Thymus (tissue), 11 donors: ENCODE measurements around the gene MFN2. TPM values are rescaled to one million over a fixed set of nuclear protein-coding genes. Genes with fewer than 3 reads are reported as not detected.
"Not testable (repeated sequence)": the region's sequence is repeated elsewhere in the genome, so short reads cannot be mapped to it uniquely, and the experiment has no call there.

ENCODE experiments used
- DNase-seq, 9 donors: peaks; one replicate each; pipeline ENCODE4 v3.0.0-alpha.2; 2013; ENCODE audit warnings: low spot score in 9 of 9, low read depth in 6 of 9, missing footprints in 1 of 9
- H3K27ac ChIP-seq, 2 donors: one replicate each; pipeline ENCODE4 v1.5.1; 2013; ENCODE audit warnings: control low read depth in 1 of 2, low read depth in 1 of 2, low read length in 1 of 2, mild to moderate bottlenecking in 1 of 2, moderate library complexity in 1 of 2
- H3K27me3 ChIP-seq, 2 donors: one replicate each; pipeline ENCODE4 v1.5.1; 2013; ENCODE audit warnings: low read length in 1 of 2; ENCODE audit not compliant: control insufficient read depth in 2 of 2, insufficient read depth in 1 of 2
- H3K36me3 ChIP-seq, 2 donors: one replicate each; pipeline ENCODE4 v1.5.1; 2013; ENCODE audit warnings: low read length in 1 of 2, mild to moderate bottlenecking in 1 of 2, moderate library complexity in 1 of 2; ENCODE audit not compliant: control insufficient read depth in 2 of 2, insufficient read depth in 2 of 2
- H3K4me1 ChIP-seq, 2 donors: one replicate each; pipeline ENCODE4 v1.5.1; 2013; ENCODE audit warnings: low read length in 2 of 2; ENCODE audit not compliant: control insufficient read depth in 2 of 2, insufficient read depth in 2 of 2
- H3K4me3 ChIP-seq, 2 donors: one replicate each; pipeline ENCODE4 v1.5.1; 2013; ENCODE audit warnings: low read length in 2 of 2, control low read depth in 1 of 2, mild to moderate bottlenecking in 1 of 2
- H3K9me3 ChIP-seq, 2 donors: one replicate each; pipeline ENCODE4 v1.5.1; 2013; ENCODE audit warnings: low read length in 1 of 2, mild to moderate bottlenecking in 1 of 2; ENCODE audit not compliant: control insufficient read depth in 2 of 2, insufficient read depth in 1 of 2
- WGBS: extraction: QIAGEN DNeasy Blood & Tissue Kit; methylation state at CpG from one replicate; pipeline ENCODE4 v1.1.7; 2013; 5-methylcytosine and 5-hydroxymethylcytosine counted together
- polyA plus RNA-seq: library from polyadenylated mRNA; stranded (reverse); fragments of 200-250 nt; gene quantifications from one replicate; pipeline ENCODE4 v1.2.3, GENCODE V29; 2013
- total RNA-seq: library from RNA; stranded (reverse); fragments of 120-200 nt; gene quantifications from one replicate; pipeline ENCODE4 v1.2.4, GENCODE V29; 2013
- donor health status: healthy.

MFN2 gene
- total and polyA plus RNA-seq, 2 donors: 25.9 to 27.8 TPM

DNA sequence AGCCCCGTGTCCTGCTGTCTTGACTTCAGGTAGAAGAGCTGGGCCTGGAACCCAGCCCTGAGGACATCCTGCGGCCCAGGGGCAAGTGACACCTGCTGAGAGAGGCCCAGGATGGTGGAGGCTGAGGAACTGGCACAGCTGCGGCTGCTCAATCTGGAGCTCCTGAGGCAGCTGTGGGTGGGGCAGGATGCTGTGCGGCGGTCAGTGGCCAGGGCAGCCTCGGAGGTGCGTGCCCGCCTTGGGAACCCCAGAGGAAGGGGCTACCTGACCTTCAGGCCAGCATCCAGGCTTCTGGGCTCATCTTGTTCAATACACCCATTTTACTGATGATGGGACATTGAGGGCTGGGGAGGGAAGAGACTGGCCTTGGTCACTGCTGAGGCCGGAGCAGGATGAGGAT lies 41.4 kb downstream of the MFN2 start:
- H3K36me3 ChIP-seq: peaks cover 14 to 15% of the 10 kb centered on the region in 2 donors
- no peak overlapping the region for H3K4me3 ChIP-seq
- no peak overlapping the region for H3K27ac ChIP-seq
- no peaks in the 10 kb centered on the region for H3K27me3 ChIP-seq
- no peaks in the 10 kb centered on the region for H3K9me3 ChIP-seq
- DNase-seq: no peak
- H3K4me1 ChIP-seq: peaks cover 2 to 6% of the 10 kb centered on the region in 2 donors
- WGBS: 98% methylated on average over 9 of the region's 9 CpGs

GRCh38 chr1:12022036-12022435 lies 41.8 kb downstream of the MFN2 start:
- Histone ChIP-seq H3K27me3 (no peaks in the 10 kb centered on the region), H3K4me3 (no peak overlapping the region), H3K4me1 (peaks cover 2 to 6% of the 10 kb centered on the region in 2 donors), H3K27ac (no peak overlapping the region), H3K36me3 (peaks cover 15% of the 10 kb centered on the region in 2 donors), H3K9me3 (no peaks in the 10 kb centered on the region)
- 97% methylated on average over 14 of the region's 14 CpGs for WGBS
- no peak for DNase-seq

DNA sequence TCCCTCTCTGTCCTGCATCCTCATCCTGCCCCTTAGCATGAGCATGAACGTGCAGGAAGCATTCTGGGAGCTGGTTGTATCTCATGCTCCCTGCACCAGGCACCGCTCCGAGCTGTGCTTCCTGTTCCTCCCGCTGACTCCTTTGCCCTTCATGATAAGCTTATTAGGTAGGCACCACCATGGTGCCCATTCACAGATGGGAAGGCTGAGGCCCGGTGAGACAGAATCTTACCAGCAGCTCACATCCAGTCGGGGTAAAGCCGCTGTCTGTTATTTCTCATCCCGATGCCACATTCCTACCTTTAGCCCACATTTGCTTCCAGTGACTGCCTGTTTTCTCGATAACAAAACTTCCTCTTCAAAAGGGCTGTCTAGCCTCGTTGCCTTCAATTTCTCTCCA lies 46.3 kb downstream of the MFN2 start:
- H3K27ac ChIP-seq: no peak overlapping the region
- no peaks in the 10 kb centered on the region for H3K27me3 ChIP-seq
- H3K4me3 ChIP-seq: no peak overlapping the region
- 97% methylated on average over 10 of the region's 10 CpGs for WGBS
- no peaks in the 10 kb centered on the region for H3K4me1 ChIP-seq
- no peak for DNase-seq
- peaks cover 28 to 42% of the 10 kb centered on the region in 2 donors for H3K36me3 ChIP-seq
- H3K9me3 ChIP-seq: no peaks in the 10 kb centered on the region

- Histone ChIP-seq H3K27ac (no peak overlapping the region), H3K36me3 (peaks cover 22 to 37% of the 10 kb centered on the region in 2 donors), H3K4me3 (no peak overlapping the region), H3K27me3 (no peaks in the 10 kb centered on the region), H3K9me3 (no peaks in the 10 kb centered on the region), H3K4me1 (no peaks in the 10 kb centered on the region)
- WGBS: 98% methylated on average over 8 of the region's 8 CpGs
- no peak for DNase-seq
These were observed 48.0 kb downstream of the MFN2 start for GRCh38 chr1:12028248-12028647.

- H3K36me3 ChIP-seq: peaks cover 20 to 34% of the 10 kb centered on the region in 2 donors
- WGBS: 97% methylated on average over 19 of the region's 19 CpGs
- DNase-seq: no peak
These were observed 48.8 kb downstream of the MFN2 start for GRCh38 chr1:12028957-12029511.

GRCh38 chr1:12029720-12030339 lies 49.6 kb downstream of the MFN2 start:
- no peaks in the 10 kb centered on the region for H3K4me1 ChIP-seq
- no peaks in the 10 kb centered on the region for H3K9me3 ChIP-seq
- H3K4me3 ChIP-seq: no peak overlapping the region
- WGBS: 98% methylated on average over 32 of the region's 32 CpGs
- no peaks in the 10 kb centered on the region for H3K27me3 ChIP-seq
- H3K36me3 ChIP-seq: peaks cover 18 to 34% of the 10 kb centered on the region in 2 donors
- no peak overlapping the region for H3K27ac ChIP-seq
- no peak for DNase-seq

More at GRCh38 chr1:12028957-12029511, 48.8 kb downstream of the MFN2 start:
- H3K4me3 ChIP-seq: no peak overlapping the region
- H3K9me3 ChIP-seq: no peaks in the 10 kb centered on the region
- no peak overlapping the region for H3K27ac ChIP-seq
- no peaks in the 10 kb centered on the region for H3K27me3 ChIP-seq
- no peaks in the 10 kb centered on the region for H3K4me1 ChIP-seq

GRCh38 chr1:12031039-12031980 lies 51.1 kb downstream of the MFN2 start:
- WGBS: 95% methylated on average over 20 of the region's 20 CpGs
- Histone ChIP-seq H3K27me3 (no peaks in the 10 kb centered on the region), H3K36me3 (peaks cover 16 to 33% of the 10 kb centered on the region in 2 donors), H3K27ac (no peak overlapping the region), H3K9me3 (no peaks in the 10 kb centered on the region), H3K4me1 (no peaks in the 10 kb centered on the region), H3K4me3 (no peak overlapping the region)
- peak in 2 of 9 donors; percentile 13 to 18 for DNase-seq

GRCh38 chr1:12032161-12032621 lies 51.9 kb downstream of the MFN2 start:
- Histone ChIP-seq H3K36me3 (peaks cover 16 to 29% of the 10 kb centered on the region in 2 donors), H3K4me1 (no peaks in the 10 kb centered on the region), H3K27me3 (no peaks in the 10 kb centered on the region), H3K4me3 (no peak overlapping the region), H3K27ac (no peak overlapping the region), H3K9me3 (no peaks in the 10 kb centered on the region)
- DNase-seq: no peak
- 98% methylated on average over 10 of the region's 10 CpGs for WGBS

- not testable (repeated sequence) for H3K27me3 ChIP-seq, H3K27ac ChIP-seq, H3K9me3 ChIP-seq, DNase-seq, H3K4me1 ChIP-seq, H3K4me3 ChIP-seq
- peaks cover 16 to 25% of the 10 kb centered on the region in 2 donors for H3K36me3 ChIP-seq
- 98% methylated on average over 5 of the region's 5 CpGs for WGBS
These were observed 53.2 kb downstream of the MFN2 start for GRCh38 chr1:12033441-12033840.
